ENCODE data around the gene MAML3. TPM values are rescaled to one million over a fixed set of nuclear protein-coding genes. Genes with fewer than 3 reads are reported as not detected.

Gene MAML3
- total RNA-seq, 2 experiments from 2014 or later = 2.5 to 2.9 TPM

GRCh38 chr4:140042634-140043033 lies 111.3 kb downstream of the MAML3 start:
- Mint-ChIP-seq H3K27ac (no peak overlapping the region), H3K9me3 (no peaks in the 10 kb centered on the region), H3K4me3 (no peak overlapping the region), H3K36me3 (ENCODE audit: low read depth) (no peaks in the 10 kb centered on the region), H3K27me3 (no peaks in the 10 kb centered on the region), H3K4me1 (ENCODE audit: low read depth) (peaks cover 8% of the 10 kb centered on the region)
- Histone ChIP-seq H3K27ac (ENCODE audit: low read depth in 1 of 2, low read length in 2 of 2) (no peak overlapping the region), H3K9me3 (ENCODE audit: control insufficient read depth in 1 of 2, insufficient read depth in 1 of 2, low read length in 2 of 2) (no peaks in the 10 kb centered on the region), H3K36me3 (ENCODE audit: insufficient read depth, low read length) (no peaks in the 10 kb centered on the region), H3K4me3 (ENCODE audit: low read length) (no peak overlapping the region), H3K4me1 (ENCODE audit: insufficient read depth, low read length) (no peaks in the 10 kb centered on the region), H3K27me3 (ENCODE audit: control insufficient read depth in 1 of 2, insufficient read depth in 2 of 2, low read length in 2 of 2) (no peaks in the 10 kb centered on the region)
- DNase-seq = peak in 1 of 14 experiments; percentile 23
- TF ChIP-seq, protein P1, sequence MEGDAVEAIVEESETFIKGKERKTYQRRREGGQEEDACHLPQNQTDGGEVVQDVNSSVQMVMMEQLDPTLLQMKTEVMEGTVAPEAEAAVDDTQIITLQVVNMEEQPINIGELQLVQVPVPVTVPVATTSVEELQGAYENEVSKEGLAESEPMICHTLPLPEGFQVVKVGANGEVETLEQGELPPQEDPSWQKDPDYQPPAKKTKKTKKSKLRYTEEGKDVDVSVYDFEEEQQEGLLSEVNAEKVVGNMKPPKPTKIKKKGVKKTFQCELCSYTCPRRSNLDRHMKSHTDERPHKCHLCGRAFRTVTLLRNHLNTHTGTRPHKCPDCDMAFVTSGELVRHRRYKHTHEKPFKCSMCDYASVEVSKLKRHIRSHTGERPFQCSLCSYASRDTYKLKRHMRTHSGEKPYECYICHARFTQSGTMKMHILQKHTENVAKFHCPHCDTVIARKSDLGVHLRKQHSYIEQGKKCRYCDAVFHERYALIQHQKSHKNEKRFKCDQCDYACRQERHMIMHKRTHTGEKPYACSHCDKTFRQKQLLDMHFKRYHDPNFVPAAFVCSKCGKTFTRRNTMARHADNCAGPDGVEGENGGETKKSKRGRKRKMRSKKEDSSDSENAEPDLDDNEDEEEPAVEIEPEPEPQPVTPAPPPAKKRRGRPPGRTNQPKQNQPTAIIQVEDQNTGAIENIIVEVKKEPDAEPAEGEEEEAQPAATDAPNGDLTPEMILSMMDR (IDR thresholded peaks at IDR 0.05) = no peak
- no peak for ATAC-seq (ENCODE audit: poor library complexity)
- intact Hi-C loops (cut with DNase I, micrococcal nuclease) = no loop called here
- CTCF ChIA-PET = no interaction called here
- POLR2A ChIA-PET = no interaction called here

GRCh38 chr4:140038031-140038533 lies 115.9 kb downstream of the MAML3 start:
- Histone ChIP-seq H3K4me3 (ENCODE audit: low read length) (no peak overlapping the region), H3K9me3 (ENCODE audit: control insufficient read depth in 1 of 2, insufficient read depth in 1 of 2, low read length in 2 of 2) (no peaks in the 10 kb centered on the region), H3K27me3 (ENCODE audit: control insufficient read depth in 1 of 2, insufficient read depth in 2 of 2, low read length in 2 of 2) (no peaks in the 10 kb centered on the region), H3K36me3 (ENCODE audit: insufficient read depth, low read length) (no peaks in the 10 kb centered on the region), H3K4me1 (ENCODE audit: insufficient read depth, low read length) (no peaks in the 10 kb centered on the region), H3K27ac (ENCODE audit: low read depth in 1 of 2, low read length in 2 of 2) (no peak overlapping the region)
- CTCF ChIA-PET = interaction anchor here (1.4 kb wide), 1 partner anchor 11 kb away, joined by 6 read pairs; no protein-coding TSS in a partner anchor
- TF ChIP-seq, protein P1 (IDR thresholded peaks at IDR 0.05) = no peak
- H3K36me3 Mint-ChIP-seq (ENCODE audit: low read depth) = no peaks in the 10 kb centered on the region
- intact Hi-C loops (cut with DNase I, micrococcal nuclease) = no loop called here
- H3K9me3 Mint-ChIP-seq = no peaks in the 10 kb centered on the region
- peaks cover 4% of the 10 kb centered on the region for H3K4me1 Mint-ChIP-seq (ENCODE audit: low read depth)
- H3K27me3 Mint-ChIP-seq = no peaks in the 10 kb centered on the region
- POLR2A ChIA-PET = no interaction called here
- DNase-seq (no peak), ATAC-seq (ENCODE audit: poor library complexity) (no peak)
- H3K27ac Mint-ChIP-seq = no peak overlapping the region
- no peak overlapping the region for H3K4me3 Mint-ChIP-seq

DNA sequence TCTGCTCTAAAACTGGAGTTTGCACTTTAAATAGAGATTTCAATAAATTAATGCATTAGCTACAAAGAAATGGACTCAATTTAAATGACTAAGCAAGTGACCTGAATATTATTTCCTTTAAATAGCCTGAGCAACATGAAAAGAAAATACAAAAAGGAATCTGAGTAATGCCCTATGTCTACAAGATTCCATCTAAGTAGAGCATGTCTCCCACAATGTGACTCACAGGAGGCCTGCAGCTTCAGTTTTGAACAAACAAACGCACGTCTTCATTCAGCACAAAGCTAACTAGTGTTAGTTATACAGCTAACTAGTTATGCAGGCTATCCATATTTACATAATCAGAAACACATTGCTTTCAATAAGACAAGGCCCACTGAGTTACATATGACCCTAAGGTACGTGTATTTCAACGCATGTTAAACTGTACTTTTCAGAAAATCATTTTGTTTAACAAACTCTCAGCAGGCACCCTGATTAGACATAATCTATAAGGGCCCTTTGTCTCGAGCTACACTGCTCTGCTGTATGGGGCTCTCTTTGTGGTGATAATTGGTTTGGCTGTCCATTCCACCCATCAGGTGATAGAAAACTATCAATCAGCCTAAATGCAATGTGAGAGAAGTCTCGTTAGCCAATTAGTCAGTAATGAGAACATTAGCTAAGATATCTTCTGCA lies 116.5 kb downstream of the MAML3 start:
- no peaks in the 10 kb centered on the region for H3K4me1 ChIP-seq (ENCODE audit: insufficient read depth, low read length)
- no peak overlapping the region for H3K4me3 Mint-ChIP-seq

More for the DNA sequence above, 116.5 kb downstream of the MAML3 start:
- Mint-ChIP-seq H3K27ac (no peak overlapping the region), H3K9me3 (no peaks in the 10 kb centered on the region), H3K4me1 (ENCODE audit: low read depth) (peaks cover under 1% of the 10 kb centered on the region), H3K27me3 (no peaks in the 10 kb centered on the region), H3K36me3 (ENCODE audit: low read depth) (no peaks in the 10 kb centered on the region)
- intact Hi-C loops (cut with DNase I, micrococcal nuclease) = no loop called here
- POLR2A ChIA-PET = no interaction called here
- Histone ChIP-seq H3K27me3 (ENCODE audit: control insufficient read depth in 1 of 2, insufficient read depth in 2 of 2, low read length in 2 of 2) (no peaks in the 10 kb centered on the region), H3K27ac (ENCODE audit: low read depth in 1 of 2, low read length in 2 of 2) (no peak overlapping the region), H3K9me3 (ENCODE audit: control insufficient read depth in 1 of 2, insufficient read depth in 1 of 2, low read length in 2 of 2) (no peaks in the 10 kb centered on the region), H3K36me3 (ENCODE audit: insufficient read depth, low read length) (no peaks in the 10 kb centered on the region), H3K4me3 (ENCODE audit: low read length) (no peak overlapping the region)
- DNase-seq = no peak
- CTCF ChIA-PET = interaction anchor here (1.4 kb wide), 1 partner anchor 12 kb away, joined by 6 read pairs; no protein-coding TSS in a partner anchor
- no peak for ATAC-seq (ENCODE audit: poor library complexity)
- TF ChIP-seq, protein P1 (IDR thresholded peaks at IDR 0.05) = no peak

Data from CD4-positive, alpha-beta T cell (primary cell).